Body of pancreas (tissue), 4 donors: ENCODE results near the gene ZCCHC7. TPM values are rescaled to one million over a fixed set of nuclear protein-coding genes. Genes with fewer than 3 reads are reported as not detected.
"Not testable (repeated sequence)": the region's sequence is repeated elsewhere in the genome, so short reads cannot be mapped to it uniquely, and the experiment has no call there.

Experiments used
- ATAC-seq: fragments of 150-250 bp; one replicate; pipeline ENCODE4 v1.9.1; 2016
- DNase-seq, 4 donors: peaks; one replicate each; pipeline ENCODE4 v3.0.0-alpha.2; 2019
- H3K27ac ChIP-seq, 4 donors: fragments of 200-600 bp; sonication (generic); 1 replicate in 3 of 4; 2 replicates in 1 of 4; pipeline versions ENCODE4 v1.5.1 to v1.6.1; 2016 to 2019; ENCODE audit warnings: mild to moderate bottlenecking in 1 of 4, mixed read lengths in 1 of 4, moderate library complexity in 1 of 4
- H3K27me3 ChIP-seq, 2 donors: fragments of 200-600 bp; sonication (generic); one replicate each; pipeline ENCODE4 v1.6.0; 2016; ENCODE audit warnings: mild to moderate bottlenecking in 1 of 2
- H3K36me3 ChIP-seq, 2 donors: fragments of 200-600 bp; sonication (generic); replicated peaks in 1 of 2; 2 replicates each; pipeline ENCODE4 v1.5.1; 2016; ENCODE audit warnings: low read depth in 2 of 2; ENCODE audit not compliant: insufficient read depth in 1 of 2
- H3K4me1 ChIP-seq: fragments of 200-600 bp; sonication (generic); one replicate; pipeline ENCODE4 v1.6.0; 2016
- H3K4me3 ChIP-seq, 2 donors: fragments of 200-600 bp; sonication (generic); 1 replicate in 1 of 2; 2 replicates in 1 of 2; pipeline ENCODE4 v1.5.1; 2016 to 2019
- H3K9me3 ChIP-seq, 3 donors: fragments of 200-600 bp; sonication (generic); 1 replicate in 2 of 3; 2 replicates in 1 of 3; pipeline ENCODE4 v1.5.1; 2016
- POLR2A ChIP-seq, 3 donors: fragments of 450-650 bp; IDR thresholded peaks; one replicate each; pipeline ENCODE4 v1.6.1; 2016; ENCODE audit warnings: antibody characterized with exemption in 3 of 3, mild to moderate bottlenecking in 2 of 3
- WGBS, 2 donors: methylation state at CpG; one replicate each; pipeline ENCODE4 v1.1.5; 2017; 5-methylcytosine and 5-hydroxymethylcytosine counted together
- intact Hi-C: fragments of 100-400 bp; cut with DNase I; formaldehyde crosslinking; loops from one replicate; pipeline ENCODE4 v1.15.1; 2023
- total RNA-seq, 2 donors: library from RNA; depleted of rRNA; stranded (reverse); fragments of >200 nt; gene quantifications; one replicate each; pipeline ENCODE4 v1.1.0, GENCODE V29; 2016
- TF ChIP-seq, protein P1 (sequence below), 7 experiments: fragments of 450-650 bp in 4 of 7; fragments of 200-600 bp in 3 of 7; sonication (generic) in 3 of 7; IDR thresholded peaks; one replicate each; pipeline ENCODE4 v1.5.1; 2016 to 2019; ENCODE audit warnings: antibody characterized with exemption in 7 of 7

Gene ZCCHC7
- total RNA-seq, 2 donors from 2014 or later: 10.1 to 18.1 TPM

- intact Hi-C loops: no loop called here
- Histone ChIP-seq H3K27me3 (no peaks in the 10 kb centered on the region), H3K4me1 (no peaks in the 10 kb centered on the region), H3K27ac (no peak overlapping the region), H3K4me3 (no peak overlapping the region), H3K9me3 (no peaks in the 10 kb centered on the region), H3K36me3 (no peaks in the 10 kb centered on the region)
- TF ChIP-seq, protein P1, sequence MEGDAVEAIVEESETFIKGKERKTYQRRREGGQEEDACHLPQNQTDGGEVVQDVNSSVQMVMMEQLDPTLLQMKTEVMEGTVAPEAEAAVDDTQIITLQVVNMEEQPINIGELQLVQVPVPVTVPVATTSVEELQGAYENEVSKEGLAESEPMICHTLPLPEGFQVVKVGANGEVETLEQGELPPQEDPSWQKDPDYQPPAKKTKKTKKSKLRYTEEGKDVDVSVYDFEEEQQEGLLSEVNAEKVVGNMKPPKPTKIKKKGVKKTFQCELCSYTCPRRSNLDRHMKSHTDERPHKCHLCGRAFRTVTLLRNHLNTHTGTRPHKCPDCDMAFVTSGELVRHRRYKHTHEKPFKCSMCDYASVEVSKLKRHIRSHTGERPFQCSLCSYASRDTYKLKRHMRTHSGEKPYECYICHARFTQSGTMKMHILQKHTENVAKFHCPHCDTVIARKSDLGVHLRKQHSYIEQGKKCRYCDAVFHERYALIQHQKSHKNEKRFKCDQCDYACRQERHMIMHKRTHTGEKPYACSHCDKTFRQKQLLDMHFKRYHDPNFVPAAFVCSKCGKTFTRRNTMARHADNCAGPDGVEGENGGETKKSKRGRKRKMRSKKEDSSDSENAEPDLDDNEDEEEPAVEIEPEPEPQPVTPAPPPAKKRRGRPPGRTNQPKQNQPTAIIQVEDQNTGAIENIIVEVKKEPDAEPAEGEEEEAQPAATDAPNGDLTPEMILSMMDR (IDR thresholded peaks at IDR 0.05): no peak
- no peak for TF ChIP-seq POLR2A (IDR thresholded peaks at IDR 0.05)
- WGBS, 2 donors: 81 to 90% methylated on average over 2 of the region's 2 CpGs
- DNase-seq (no peak), ATAC-seq (no peak)
Measured at GRCh38 chr9:37198039-37198729, 77.8 kb downstream of the ZCCHC7 start.

GRCh38 chr9:37198831-37199230 lies 78.5 kb downstream of the ZCCHC7 start:
- intact Hi-C loops: no loop called here
- no peaks in the 10 kb centered on the region for H3K4me1 ChIP-seq
- 85 to 89% methylated on average over 1 of the region's 1 CpG for WGBS, 2 donors
- no peak overlapping the region for H3K4me3 ChIP-seq
- DNase-seq (no peak), ATAC-seq (no peak)
- no peaks in the 10 kb centered on the region for H3K36me3 ChIP-seq
- no peak overlapping the region for H3K27ac ChIP-seq
- TF ChIP-seq POLR2A (IDR thresholded peaks at IDR 0.05): no peak
- TF ChIP-seq, protein P1 (IDR thresholded peaks at IDR 0.05): no peak
- no peaks in the 10 kb centered on the region for H3K9me3 ChIP-seq
- no peaks in the 10 kb centered on the region for H3K27me3 ChIP-seq

GRCh38 chr9:37200433-37201005 lies 80.1 kb downstream of the ZCCHC7 start:
- H3K27ac ChIP-seq: no peak overlapping the region
- TF ChIP-seq, protein P1 (IDR thresholded peaks at IDR 0.05): no peak
- TF ChIP-seq POLR2A (IDR thresholded peaks at IDR 0.05): no peak
- WGBS, 2 donors: 91 to 100% methylated on average over 1 of the region's 1 CpG
- no peak overlapping the region for H3K4me3 ChIP-seq
- ATAC-seq (no peak), DNase-seq (no peak)
- H3K36me3 ChIP-seq: no peaks in the 10 kb centered on the region
- no peaks in the 10 kb centered on the region for H3K4me1 ChIP-seq
- H3K27me3 ChIP-seq: no peaks in the 10 kb centered on the region
- H3K9me3 ChIP-seq: no peaks in the 10 kb centered on the region
- intact Hi-C loops: no loop called here

- no peaks in the 10 kb centered on the region for H3K36me3 ChIP-seq
- H3K27ac ChIP-seq: no peak overlapping the region
- 96 to 97% methylated on average over 1 of the region's 1 CpG for WGBS, 2 donors
- intact Hi-C loops: no loop called here
- no peak for TF ChIP-seq POLR2A (IDR thresholded peaks at IDR 0.05)
- TF ChIP-seq, protein P1 (IDR thresholded peaks at IDR 0.05): no peak
- no peak overlapping the region for H3K4me3 ChIP-seq
- ATAC-seq: no peak
- H3K4me1 ChIP-seq: no peaks in the 10 kb centered on the region
- no peaks in the 10 kb centered on the region for H3K27me3 ChIP-seq
- H3K9me3 ChIP-seq: no peaks in the 10 kb centered on the region
- no peak for DNase-seq
Measured at GRCh38 chr9:37201581-37201980, 81.2 kb downstream of the ZCCHC7 start.

DNA sequence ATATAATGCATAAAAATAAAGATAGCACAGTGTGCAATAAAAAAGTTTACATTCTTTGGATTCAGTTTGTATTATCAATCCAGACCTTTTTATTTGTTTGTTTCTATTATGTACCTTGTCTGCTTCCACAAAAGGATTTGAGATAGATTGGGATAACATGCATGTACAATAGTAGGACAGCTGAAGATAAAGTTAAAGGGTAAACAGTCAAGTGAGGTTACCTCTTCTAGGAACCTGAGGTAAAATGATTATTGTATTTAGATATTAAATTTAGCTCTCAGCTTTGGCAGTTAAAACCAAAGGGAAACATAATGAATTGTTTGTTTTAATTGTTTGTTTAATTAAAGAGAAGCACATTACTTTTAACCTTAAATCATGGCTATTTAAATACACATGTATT lies 81.7 kb downstream of the ZCCHC7 start:
- intact Hi-C loops: no loop called here
- Histone ChIP-seq H3K27me3 (no peaks in the 10 kb centered on the region), H3K9me3 (no peaks in the 10 kb centered on the region), H3K4me1 (no peaks in the 10 kb centered on the region), H3K4me3 (no peak overlapping the region), H3K27ac (no peak overlapping the region), H3K36me3 (no peaks in the 10 kb centered on the region)
- DNase-seq (no peak), ATAC-seq (no peak)
- no peak for TF ChIP-seq POLR2A (IDR thresholded peaks at IDR 0.05)
- TF ChIP-seq, protein P1 (IDR thresholded peaks at IDR 0.05): no peak

- WGBS, 2 donors: 98 to 99% methylated on average over 4 of the region's 4 CpGs
- H3K4me1 ChIP-seq, H3K4me3 ChIP-seq, H3K27me3 ChIP-seq, intact Hi-C loops, ATAC-seq, H3K9me3 ChIP-seq, DNase-seq, H3K36me3 ChIP-seq, H3K27ac ChIP-seq: not testable (repeated sequence)
Measured at GRCh38 chr9:37203456-37203855, 83.1 kb downstream of the ZCCHC7 start.
